A673 (cell line): ENCODE results near the gene NPFF. TPM values are rescaled to one million over a fixed set of nuclear protein-coding genes. Genes with fewer than 3 reads are reported as not detected.

Source experiments
- BruUV-seq: library from RNA; stranded (reverse); fragments of 400-500 nt; replicated peaks from 2 replicates; lab custom pipeline; 2021; lab: Mats Ljungman, UMichigan
- CTCF ChIA-PET: fragments of 300-600 bp; sonication (Branson Sonifier 250); formaldehyde crosslinking; loops from one replicate; lab custom pipeline; 2022; ENCODE audit warnings: antibody characterized with exemption; lab: Charles Lee
- POLR2A ChIA-PET: fragments of 300-600 bp; sonication (Branson Sonifier 250); formaldehyde crosslinking; loops from one replicate; lab custom pipeline; 2022; ENCODE audit warnings: antibody characterized with exemption; ENCODE audit not compliant: low non-redundant PET; lab: Charles Lee
- DNase-seq: peaks from one replicate; pipeline ENCODE4 v3.0.0-alpha.2; 2015; ENCODE audit warnings: low spot score
- H3K27ac ChIP-seq: fragments of 200-600 bp; sonication (generic); 2 replicates; pipeline ENCODE4 v1.5.1; 2016; ENCODE audit warnings: mixed run types, low read depth, mild to moderate bottlenecking, mixed read lengths, antibody characterized with exemption, low read length; ENCODE audit not compliant: poor library complexity, severe bottlenecking
- H3K27me3 ChIP-seq: fragments of 200-600 bp; sonication (generic); replicated peaks from 2 replicates; pipeline ENCODE4 v1.6.1; 2017; ENCODE audit warnings: mixed run types, low read depth, mild to moderate bottlenecking, mixed read lengths, antibody characterized with exemption, low read length; ENCODE audit not compliant: insufficient read depth, poor library complexity
- H3K36me3 ChIP-seq: fragments of 200-600 bp; sonication (generic); 2 replicates; pipeline ENCODE4 v1.6.1; 2016; ENCODE audit warnings: mixed run types, mild to moderate bottlenecking, mixed read lengths, antibody characterized with exemption, low read length; ENCODE audit not compliant: insufficient read depth, poor library complexity, severe bottlenecking
- H3K4me1 ChIP-seq: fragments of 200-600 bp; sonication (generic); 2 replicates; pipeline ENCODE4 v1.6.1; 2017; ENCODE audit warnings: mixed run types, mild to moderate bottlenecking, mixed read lengths, antibody characterized with exemption, low read length; ENCODE audit not compliant: insufficient read depth, poor library complexity, severe bottlenecking
- H3K4me3 ChIP-seq: fragments of 200-600 bp; sonication (generic); 2 replicates; pipeline ENCODE4 v1.5.1; 2016; ENCODE audit warnings: low read depth, mixed run types, mild to moderate bottlenecking, mixed read lengths, low read length; ENCODE audit not compliant: poor library complexity, severe bottlenecking
- H3K9me3 ChIP-seq: fragments of 200-600 bp; sonication (generic); 2 replicates; pipeline ENCODE4 v1.6.1; 2016; ENCODE audit warnings: mixed run types, low read depth, mild to moderate bottlenecking, mixed read lengths, antibody characterized with exemption, low read length; ENCODE audit not compliant: poor library complexity, severe bottlenecking
- CTCF ChIP-seq: fragments of 300-800, 200-600 bp; sonication (generic); conservative IDR thresholded peaks from 2 replicates; pipeline ENCODE4 v1.5.1; 2017; ENCODE audit warnings: low read depth, mild to moderate bottlenecking, antibody characterized with exemption, low read length, moderate library complexity, mixed read lengths
- EZH2 ChIP-seq: fragments of 200-600 bp; sonication (generic); IDR thresholded peaks from 2 replicates; pipeline ENCODE4 v1.6.1; 2017; ENCODE audit warnings: borderline replicate concordance, low read depth, mild to moderate bottlenecking, mixed read lengths, antibody characterized with exemption, low read length; ENCODE audit not compliant: poor library complexity, severe bottlenecking
- intact Hi-C: fragments of 100-400 bp; cut with micrococcal nuclease; formaldehyde crosslinking; loops from one replicate; pipeline ENCODE4 v1.10.0; 2022; ENCODE audit not compliant: unreplicated experiment
- total RNA-seq: library from RNA; stranded (reverse); gene quantifications from 2 replicates; pipeline ENCODE4 v1.2.3, GENCODE V29; 2021

The NPFF gene
- total RNA-seq, 1 experiment from 2014 or later: not detected

- no peak for DNase-seq
- Histone ChIP-seq H3K27me3 (no peaks in the 10 kb centered on the region), H3K9me3 (no peaks in the 10 kb centered on the region), H3K27ac (peak overlapping the region; percentile 21), H3K4me1 (peaks cover 31% of the 10 kb centered on the region), H3K36me3 (no peaks in the 10 kb centered on the region), H3K4me3 (no peak overlapping the region)
- no TSS peak for BruUV-seq
- ChIA-PET CTCF (no interaction called here), POLR2A (no interaction called here)
- intact Hi-C loops: no loop called here
- TF ChIP-seq EZH2 (no peak), CTCF (no peak)
Observed at GRCh38 chr12:53496752-53497032, 10.6 kb downstream of the NPFF start.

GRCh38 chr12:53495903-53496751 is 11.2 kb downstream of the NPFF start:
- peaks cover 31% of the 10 kb centered on the region for H3K4me1 ChIP-seq
- no TSS peak for BruUV-seq
- H3K27ac ChIP-seq: peak overlapping the region; percentile 21
- H3K36me3 ChIP-seq: no peaks in the 10 kb centered on the region
- TF ChIP-seq CTCF (no peak), EZH2 (no peak)
- ChIA-PET POLR2A (no interaction called here), CTCF (interaction anchor here (0.6 kb wide), 1 partner anchor 142 kb away, joined by 3 read pairs; no protein-coding TSS in a partner anchor)
- no peaks in the 10 kb centered on the region for H3K9me3 ChIP-seq
- no peaks in the 10 kb centered on the region for H3K27me3 ChIP-seq
- intact Hi-C loops: no loop called here
- DNase-seq: no peak
- no peak overlapping the region for H3K4me3 ChIP-seq

- intact Hi-C loops: no loop called here
- no TSS peak for BruUV-seq
Observed at GRCh38 chr12:53493610-53494391, 13.5 kb downstream of the NPFF start.

More at GRCh38 chr12:53493610-53494391, 13.5 kb downstream of the NPFF start:
- peak overlapping the region; percentile 64 for H3K4me3 ChIP-seq
- POLR2A ChIA-PET: no interaction called here
- H3K27me3 ChIP-seq: no peaks in the 10 kb centered on the region
- H3K27ac ChIP-seq: peak overlapping the region; percentile 80
- CTCF ChIA-PET: no interaction called here
- H3K4me1 ChIP-seq: peaks cover 24% of the 10 kb centered on the region
- DNase-seq: no peak
- TF ChIP-seq CTCF (no peak), EZH2 (no peak)
- H3K36me3 ChIP-seq: no peaks in the 10 kb centered on the region
- no peaks in the 10 kb centered on the region for H3K9me3 ChIP-seq
